Ovary (tissue), 9 donors: ENCODE measurements around the gene SCN11A. TPM values are rescaled to one million over a fixed set of nuclear protein-coding genes. Genes with fewer than 3 reads are reported as not detected.

ENCODE experiments used
- DNase-seq, 5 donors: peaks; one replicate each; pipeline ENCODE4 v3.0.0-alpha.2; 2019 to 2020
- H3K27ac ChIP-seq, 2 donors: fragments of 200-600 bp; one replicate each; pipeline versions ENCODE4 v1.5.1 to v1.8.0; 2019 to 2022
- H3K27me3 ChIP-seq: fragments of 200-600 bp; one replicate; pipeline ENCODE4 v1.8.0; 2022
- H3K36me3 ChIP-seq: fragments of 200-600 bp; sonication (generic); one replicate; pipeline ENCODE4 v1.5.1; 2019
- H3K4me1 ChIP-seq: one replicate; pipeline ENCODE4 v1.8.1; 2013; ENCODE audit warnings: mild to moderate bottlenecking, moderate library complexity; ENCODE audit not compliant: insufficient read depth
- H3K4me3 ChIP-seq: fragments of 200-600 bp; sonication (generic); one replicate; pipeline ENCODE4 v1.5.1; 2017
- H3K9me3 ChIP-seq, 2 donors: fragments of 200-600 bp in 1 of 2; sonication (generic) in 1 of 2; one replicate each; pipeline versions ENCODE4 v1.5.1 to v1.8.1; 2013 to 2019; ENCODE audit warnings: mild to moderate bottlenecking in 1 of 2, moderate library complexity in 1 of 2
- CTCF ChIP-seq, 3 donors: fragments of 450-650 bp in 2 of 3; fragments of 200-600 bp in 1 of 3; IDR thresholded peaks; one replicate each; pipeline versions ENCODE4 v1.5.1 to v1.8.0; 2016 to 2022; ENCODE audit warnings: antibody characterized with exemption in 3 of 3, mild to moderate bottlenecking in 1 of 3
- EP300 ChIP-seq: sonication (generic); formaldehyde crosslinking; IDR thresholded peaks from one replicate; pipeline ENCODE4 v1.6.1; 2017; ENCODE audit warnings: antibody characterized with exemption
- POLR2A ChIP-seq: fragments of 450-650 bp; IDR thresholded peaks from one replicate; pipeline ENCODE4 v1.6.1; 2017; ENCODE audit warnings: antibody characterized with exemption, mild to moderate bottlenecking, moderate library complexity
- WGBS, 3 donors: extraction: QIAGEN DNeasy Blood & Tissue Kit in 1 of 3; methylation state at CpG; one replicate each; pipeline versions ENCODE4 v1.1.5 to v1.1.7; 2013 to 2017; 5-methylcytosine and 5-hydroxymethylcytosine counted together
- intact Hi-C, 4 donors: fragments of 100-400 bp; cut with DNase I; formaldehyde crosslinking; loops; one replicate each; pipeline versions ENCODE4 v1.11.0 to v1.15.1; 2022 to 2023
- polyA plus RNA-seq, 2 donors: library from polyadenylated mRNA; stranded (reverse); fragments of 200-250 nt in 1 of 2; fragments of 350-450 nt in 1 of 2; fragmentation: Illumina TruSeq in 1 of 2; extraction: RNeasy Lipid Tissue Mini Kit (QIAGEN cat#74804) in 1 of 2; gene quantifications; one replicate each; pipeline ENCODE4 v1.2.3, GENCODE V29; 2013 to 2014
- total RNA-seq, 7 donors: library from RNA; depleted of rRNA in 2 of 7; stranded (reverse); fragments of >200 nt in 2 of 7; fragmentation: NEBNext Ultra II Directional in 3 of 7; extraction: Animal tissue kit (Norgen Biotek cat#: 25700) in 3 of 7; gene quantifications; one replicate each; pipeline versions ENCODE4 v1.1.0 to v1.2.4, GENCODE V29; 2016 to 2023
- donor health status: DM: no; HTN: no; CAD: no; lungs with moderate emphysema.
- donor health status: DM: no; HTN: no; CAD: no.
- donor health status: Bipolar disorder and iron deficiency.
- donor health status: DM: yes; HTN: yes; CAD: no.
- donor health status: DM: no; HTN: no; CAD: no.
- donor health status: DM: yes; HTN: yes; CAD: no.

The SCN11A gene
- total and polyA plus RNA-seq, 9 donors, result under 0.01 to 0.34 (median 0.13) TPM

- Histone ChIP-seq H3K27me3 (no peaks in the 10 kb centered on the region), H3K4me1 (peaks cover 4% of the 10 kb centered on the region), H3K4me3 (no peak overlapping the region), H3K27ac (no peak overlapping the region), H3K36me3 (no peaks in the 10 kb centered on the region), H3K9me3 (no peaks in the 10 kb centered on the region)
- intact Hi-C loops, result no loop called here
- DNase-seq, result no peak
- TF ChIP-seq POLR2A (no peak), EP300 (no peak), CTCF (IDR thresholded peaks at IDR 0.05) (no peak)
These were observed 29.5 kb downstream of the SCN11A start for GRCh38 chr3:39022286-39022630.

GRCh38 chr3:39021465-39022285 is 30.1 kb downstream of the SCN11A start:
- WGBS, 3 donors, result 91 to 94% (median 93%) methylated on average over 4 of the region's 4 CpGs

GRCh38 chr3:39021029-39021428 is 30.7 kb downstream of the SCN11A start:
- H3K9me3 ChIP-seq, result no peaks in the 10 kb centered on the region

More at GRCh38 chr3:39021465-39022285, 30.1 kb downstream of the SCN11A start:
- DNase-seq, result no peak
- H3K27ac ChIP-seq, result no peak overlapping the region
- H3K36me3 ChIP-seq, result no peaks in the 10 kb centered on the region
- H3K27me3 ChIP-seq, result no peaks in the 10 kb centered on the region
- no peak overlapping the region for H3K4me3 ChIP-seq
- peaks cover 2% of the 10 kb centered on the region for H3K4me1 ChIP-seq
- intact Hi-C loops, result no loop called here
- no peak for TF ChIP-seq CTCF (IDR thresholded peaks at IDR 0.05)
- TF ChIP-seq POLR2A, result no peak
- no peak for TF ChIP-seq EP300
- H3K9me3 ChIP-seq, result no peaks in the 10 kb centered on the region

GRCh38 chr3:39019299-39019698 is 32.4 kb downstream of the SCN11A start:
- DNase-seq, result no peak
- Histone ChIP-seq H3K27ac (no peak overlapping the region), H3K27me3 (no peaks in the 10 kb centered on the region), H3K4me1 (peaks cover 1% of the 10 kb centered on the region), H3K36me3 (no peaks in the 10 kb centered on the region), H3K9me3 (no peaks in the 10 kb centered on the region), H3K4me3 (no peak overlapping the region)
- WGBS, 3 donors, result 91 to 97% (median 92%) methylated on average over 2 of the region's 2 CpGs
- TF ChIP-seq POLR2A (no peak), EP300 (no peak), CTCF (IDR thresholded peaks at IDR 0.05) (no peak)
- intact Hi-C loops, result no loop called here

More at GRCh38 chr3:39021029-39021428, 30.7 kb downstream of the SCN11A start:
- DNase-seq, result no peak
- no peak for TF ChIP-seq CTCF (IDR thresholded peaks at IDR 0.05)
- no peak for TF ChIP-seq POLR2A
- TF ChIP-seq EP300, result no peak
- H3K27ac ChIP-seq, result no peak overlapping the region
- H3K4me1 ChIP-seq, result peaks cover 1% of the 10 kb centered on the region
- H3K27me3 ChIP-seq, result no peaks in the 10 kb centered on the region
- 94 to 100% (median 98%) methylated on average over 1 of the region's 1 CpG for WGBS, 3 donors
- H3K4me3 ChIP-seq, result no peak overlapping the region
- no peaks in the 10 kb centered on the region for H3K36me3 ChIP-seq
- intact Hi-C loops, result no loop called here
